GM19023 (cell line): Measurements from ENCODE around the gene RASL10B.

Experiments
- ATAC-seq: cut with Tn5 transposase; IDR thresholded peaks from one replicate; pipeline ENCODE4 v1.9.1; 2021; ENCODE audit warnings: mild to moderate bottlenecking, moderate library complexity; ENCODE audit not compliant: unreplicated experiment

RASL10B gene

DNA sequence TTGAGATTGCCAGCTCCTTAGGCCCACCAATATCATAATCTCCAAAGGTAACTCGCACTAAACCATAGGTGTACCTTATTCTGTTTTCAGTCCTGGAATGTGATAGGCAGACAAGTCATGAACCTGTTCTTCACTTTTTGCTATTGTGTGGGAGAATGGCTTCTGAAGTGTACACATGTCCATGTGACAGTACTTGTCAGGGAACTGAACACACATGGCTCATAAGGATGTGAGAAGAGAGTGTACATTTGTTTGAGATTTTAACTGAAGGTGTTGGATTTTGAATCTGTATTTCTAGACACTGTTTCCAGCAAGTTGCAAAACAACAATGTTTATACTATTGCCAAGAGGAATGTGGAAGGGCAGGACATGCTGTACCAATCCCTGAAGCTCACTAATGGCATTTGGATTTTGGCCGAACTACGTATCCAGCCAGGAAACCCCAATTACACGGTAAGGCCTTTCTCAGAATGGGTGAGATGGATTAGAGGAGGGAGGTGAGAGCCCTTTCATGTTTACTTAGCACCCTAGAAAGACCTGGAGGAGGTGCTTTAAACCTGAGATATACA, 14.5 kb upstream of the RASL10B start:
- ATAC-seq, result no peak

DNA sequence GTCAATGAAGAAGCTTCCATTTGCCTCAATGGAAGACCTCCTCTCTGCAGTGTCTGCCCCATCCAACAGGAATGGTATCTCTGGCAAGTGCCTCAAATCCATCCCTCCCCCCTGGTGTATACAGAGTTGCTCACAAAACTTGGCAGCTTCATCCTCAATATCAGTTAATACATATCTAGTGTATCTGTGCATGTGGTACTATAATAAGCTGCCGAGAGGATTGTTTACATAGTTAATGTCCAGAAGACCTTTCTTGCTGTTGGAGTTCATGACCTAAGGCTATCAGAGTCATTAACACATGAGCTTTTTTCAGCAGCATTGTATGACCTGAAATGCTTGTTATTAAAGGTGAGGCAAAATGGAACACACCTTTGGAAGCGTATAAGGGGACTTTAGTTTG, 14.0 kb upstream of the RASL10B start:
- no peak for ATAC-seq

DNA sequence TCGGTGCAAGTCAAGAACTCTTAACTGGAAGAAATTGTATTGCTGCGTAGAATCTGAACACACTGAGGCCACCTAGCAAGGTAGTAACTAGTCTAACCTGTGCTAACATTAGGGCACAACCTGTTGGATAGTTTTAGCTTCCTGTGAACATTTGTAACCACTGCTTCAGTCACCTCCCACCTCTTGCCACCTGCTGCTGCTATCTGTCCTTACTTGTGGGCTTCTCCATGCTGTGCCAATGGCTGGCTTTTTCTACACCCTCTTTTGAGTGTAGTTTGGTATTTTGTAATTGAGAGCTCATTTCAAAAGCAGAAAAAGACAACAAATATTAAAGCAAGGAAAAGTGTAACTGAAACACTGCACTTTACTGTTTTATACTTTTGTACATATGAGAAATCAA, 7.7 kb upstream of the RASL10B start:
- ATAC-seq, result no peak

DNA sequence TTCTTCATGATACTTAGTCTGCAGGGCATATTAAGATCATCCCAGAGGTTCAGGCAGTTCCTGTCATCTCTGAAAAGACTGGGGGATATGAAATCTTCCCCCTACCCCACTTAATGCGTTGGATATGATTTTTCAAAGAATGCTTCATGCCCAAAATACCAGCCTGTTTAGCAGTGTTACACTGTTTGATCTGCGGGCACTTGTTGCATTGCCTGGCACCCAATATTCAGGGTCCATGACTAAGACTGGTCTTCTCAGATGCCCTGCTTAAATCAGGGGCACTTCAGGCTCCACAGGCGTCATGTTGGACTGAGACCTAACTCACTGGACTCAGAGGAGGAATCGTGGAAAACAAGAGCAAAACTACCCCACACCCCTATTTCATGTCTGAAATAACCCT, 6.4 kb upstream of the RASL10B start:
- ATAC-seq, result no peak

DNA sequence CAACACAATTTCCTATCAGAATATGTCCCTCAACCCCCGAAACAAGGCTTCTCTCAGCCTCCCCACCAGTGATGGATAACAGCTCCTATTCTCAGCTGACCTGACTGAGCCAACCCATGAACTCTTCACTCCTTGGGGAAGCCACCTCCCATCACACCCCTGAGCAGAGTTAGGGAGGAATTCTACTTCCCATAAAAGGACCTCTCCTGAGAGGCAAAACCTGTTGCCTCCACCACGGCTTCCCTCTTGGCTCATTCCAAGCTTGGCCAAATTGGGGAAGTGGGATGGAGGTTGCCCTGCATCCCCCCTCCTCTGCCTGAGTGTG, 5.7 kb upstream of the RASL10B start:
- no peak for ATAC-seq

DNA sequence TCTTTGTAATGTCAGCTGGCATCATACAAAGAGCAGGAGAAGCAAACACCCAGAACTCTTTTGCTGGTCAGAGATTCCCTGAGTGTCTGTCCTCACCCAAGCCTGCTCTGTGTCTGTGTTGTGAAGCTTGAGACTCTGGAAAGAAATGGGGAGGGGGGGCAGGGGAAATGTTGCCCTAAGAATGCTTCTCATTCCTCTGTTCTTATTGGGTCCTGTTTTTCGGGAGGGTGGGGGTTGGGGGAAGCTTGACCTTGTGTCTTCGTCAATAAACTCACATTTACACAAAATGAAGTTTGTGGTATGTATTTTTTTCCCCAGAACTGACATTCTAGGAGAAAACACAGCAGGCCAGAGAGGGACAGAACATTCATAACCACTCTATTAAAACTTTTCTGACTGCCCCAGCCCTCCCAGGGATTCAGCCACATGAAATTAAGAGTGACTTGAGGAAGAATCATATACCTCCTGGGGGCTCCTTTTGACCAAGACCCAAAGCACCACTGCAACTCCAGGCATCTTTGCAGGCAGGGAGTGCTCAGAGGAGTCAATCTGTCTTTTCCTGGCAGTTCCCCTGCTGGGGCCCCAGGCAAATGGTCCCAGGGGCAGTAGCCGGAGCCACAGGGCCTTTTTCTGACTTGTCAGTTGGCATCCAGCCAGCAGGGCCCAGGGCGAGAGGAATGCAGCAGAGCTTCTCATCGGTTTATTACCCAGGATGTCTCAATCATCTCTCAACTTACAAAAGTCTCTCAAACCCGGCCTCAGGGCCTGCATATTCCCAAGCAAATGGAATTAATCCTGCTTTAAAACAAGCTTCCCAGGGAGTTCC, 5.1 kb upstream of the RASL10B start:
- no peak for ATAC-seq

DNA sequence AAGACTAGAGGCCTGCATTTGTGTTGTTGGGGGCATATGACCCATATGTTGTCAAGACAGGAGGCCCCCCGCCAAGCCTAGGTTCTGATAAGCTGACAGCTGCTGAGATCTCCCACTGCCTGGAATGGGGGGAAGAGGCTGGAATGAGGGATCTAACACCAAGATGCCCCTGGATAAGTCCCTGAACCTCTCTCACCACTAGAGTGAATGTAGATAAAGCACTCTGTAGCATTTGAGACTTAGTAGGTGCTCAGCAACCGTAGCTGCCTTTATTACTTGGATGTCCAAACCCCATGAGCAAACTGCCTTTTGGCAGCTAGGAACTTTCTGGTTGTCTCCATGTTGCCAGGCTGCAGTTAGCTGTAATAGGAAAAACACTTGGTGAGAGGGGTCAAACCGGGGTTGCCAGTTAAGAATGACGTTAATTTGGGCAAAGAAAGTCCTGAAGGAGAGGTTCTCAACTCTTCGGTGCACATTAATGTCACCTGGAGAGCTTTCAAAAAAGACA, 4.4 kb upstream of the RASL10B start:
- ATAC-seq, result no peak

DNA sequence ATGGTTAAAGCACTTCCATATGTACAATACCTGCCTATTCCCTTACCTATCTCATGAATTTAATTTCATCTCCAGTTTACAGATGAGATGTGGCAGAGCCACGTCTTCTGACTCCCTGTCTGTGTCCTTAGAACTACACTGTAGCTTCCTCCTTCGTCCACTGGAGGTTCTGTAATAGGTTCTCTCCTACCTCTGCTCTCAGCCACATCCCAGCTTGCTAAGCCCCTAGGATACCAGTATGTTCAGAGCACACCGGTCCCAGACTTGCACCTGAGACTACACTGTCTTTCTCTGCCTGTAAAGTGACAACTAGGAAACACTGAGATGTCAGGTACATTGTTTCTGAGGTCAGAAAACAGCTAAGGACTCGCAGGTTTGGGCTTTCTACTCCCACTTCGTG, 3.8 kb upstream of the RASL10B start:
- no peak for ATAC-seq

DNA sequence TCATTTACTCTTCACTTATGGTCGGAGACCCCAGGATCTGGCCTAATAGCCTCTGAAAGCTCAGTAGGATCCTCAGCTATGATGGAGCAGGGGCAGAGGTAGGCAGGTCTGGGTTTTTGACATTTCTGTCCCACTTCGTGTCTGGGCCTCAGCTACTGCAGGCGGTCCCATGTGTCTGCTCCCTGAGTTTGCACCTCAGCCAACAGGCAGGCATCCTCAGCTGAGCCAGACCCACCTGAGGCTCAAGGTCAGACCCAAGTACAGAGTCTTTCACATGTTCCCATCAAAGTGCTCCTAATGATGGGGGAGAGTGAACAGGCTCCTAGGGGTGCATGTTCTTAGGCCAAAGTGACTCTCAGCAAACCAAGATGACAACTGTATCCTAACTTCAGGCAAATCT, 2.9 kb upstream of the RASL10B start:
- no peak for ATAC-seq

DNA sequence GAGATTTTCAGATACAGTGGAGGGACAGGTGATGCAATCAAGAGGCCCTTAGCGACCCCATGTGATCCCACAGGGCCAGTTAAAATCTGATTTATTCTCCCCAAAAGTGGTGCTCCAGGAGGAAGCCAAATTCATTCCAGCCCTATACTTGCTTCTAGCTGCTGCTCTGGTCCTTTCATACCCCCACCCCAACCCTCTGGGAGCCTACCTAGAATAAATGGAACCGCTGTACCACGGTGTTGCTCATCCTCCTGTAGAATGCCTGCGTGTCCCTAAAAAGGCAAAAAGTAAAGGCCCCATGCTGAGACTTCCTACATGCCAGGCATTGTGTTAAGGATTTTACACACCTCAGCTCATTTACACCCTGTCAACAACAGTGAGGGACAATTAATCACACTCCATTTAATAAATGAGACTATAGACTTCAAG, 2.0 kb upstream of the RASL10B start:
- ATAC-seq, result no peak

DNA sequence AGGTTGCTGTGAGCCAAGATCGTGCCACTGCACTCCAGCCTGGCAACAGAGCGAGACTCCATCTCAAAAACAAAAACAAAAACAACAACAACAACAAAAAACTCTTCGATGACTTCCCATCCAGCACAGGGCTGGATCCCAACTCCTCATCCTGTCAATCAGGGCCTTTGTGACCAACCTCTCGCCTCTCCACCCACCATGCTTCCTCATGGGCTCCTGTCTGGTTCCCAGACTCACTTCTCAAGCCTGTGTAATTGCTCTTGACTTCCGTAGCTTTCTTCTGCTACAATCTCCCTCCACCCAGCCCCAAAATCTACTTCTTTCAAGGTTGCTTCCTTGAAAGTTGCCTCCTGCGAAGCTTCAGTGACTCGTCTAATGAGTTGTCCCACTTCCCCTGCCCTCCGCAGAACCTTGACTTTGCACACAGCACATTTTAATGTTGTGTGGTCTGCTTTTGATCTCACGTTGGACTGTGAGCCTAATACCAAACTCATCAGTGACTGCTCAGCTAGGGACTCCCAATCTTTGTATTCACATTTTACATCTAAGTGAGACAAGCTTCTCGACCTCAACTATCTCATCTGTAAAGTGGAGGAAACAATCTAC, 936 bp upstream of the RASL10B start:
- ATAC-seq, result no peak

DNA sequence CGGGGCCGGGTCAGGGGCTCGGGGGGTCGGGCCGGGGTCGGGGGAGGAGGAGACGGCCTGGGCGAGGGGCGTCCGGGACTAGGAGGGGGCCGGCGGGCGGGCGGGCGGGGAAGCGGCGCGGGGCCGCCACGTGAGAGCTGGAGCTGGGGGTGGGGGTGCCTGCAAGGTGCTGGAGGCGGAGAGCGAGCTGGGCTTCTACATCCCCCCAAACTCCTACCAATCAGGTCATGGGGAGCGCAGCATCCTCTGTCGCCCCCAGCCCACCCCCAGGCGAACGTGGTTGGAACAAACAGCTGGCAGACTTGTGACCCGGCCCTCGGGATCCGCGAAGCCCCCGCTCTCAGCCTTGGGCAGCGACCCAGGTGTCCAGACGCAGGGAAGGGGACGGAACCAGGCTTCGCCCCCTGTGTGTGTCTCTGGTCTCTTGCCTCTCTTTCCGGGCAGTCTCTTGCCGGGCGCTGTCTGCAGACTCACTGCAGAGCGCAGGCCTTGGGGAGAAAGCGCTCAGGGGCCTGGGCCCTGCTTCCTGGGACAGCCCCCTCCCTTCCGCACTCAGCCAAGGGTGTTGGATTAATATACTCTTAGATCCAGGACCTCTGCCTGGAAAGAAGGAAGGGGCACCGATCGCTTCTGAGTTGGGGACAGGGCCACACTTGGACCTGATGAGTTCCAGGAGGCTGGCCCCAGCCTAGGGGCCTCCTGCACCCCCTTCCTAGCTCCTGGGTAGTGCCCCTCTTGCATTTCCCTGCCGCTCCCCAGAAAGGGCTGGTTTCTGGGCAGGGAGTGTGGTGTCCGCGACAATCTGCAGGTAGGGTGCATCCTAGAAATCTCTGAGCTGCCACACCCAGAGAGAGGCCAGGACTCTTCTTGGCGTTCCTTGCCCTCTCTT, 722 bp downstream of the RASL10B start:
- no peak for ATAC-seq

DNA sequence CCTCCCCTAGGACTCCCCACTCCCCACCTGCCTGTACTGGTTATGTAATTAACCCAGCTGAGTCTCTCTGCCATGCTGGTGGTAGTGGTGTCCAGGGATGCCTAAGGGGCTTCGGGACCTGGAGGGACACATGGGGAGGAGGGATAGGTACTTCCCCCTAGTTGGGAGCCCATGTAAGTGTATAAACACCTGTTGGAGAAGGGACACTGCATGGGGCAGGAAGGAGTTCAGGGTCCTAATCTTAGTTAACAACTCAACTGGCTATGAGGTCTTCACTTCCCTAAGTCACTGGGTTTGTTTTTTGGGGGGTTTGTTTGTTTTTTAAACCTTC, 1.3 kb downstream of the RASL10B start:
- no peak for ATAC-seq

DNA sequence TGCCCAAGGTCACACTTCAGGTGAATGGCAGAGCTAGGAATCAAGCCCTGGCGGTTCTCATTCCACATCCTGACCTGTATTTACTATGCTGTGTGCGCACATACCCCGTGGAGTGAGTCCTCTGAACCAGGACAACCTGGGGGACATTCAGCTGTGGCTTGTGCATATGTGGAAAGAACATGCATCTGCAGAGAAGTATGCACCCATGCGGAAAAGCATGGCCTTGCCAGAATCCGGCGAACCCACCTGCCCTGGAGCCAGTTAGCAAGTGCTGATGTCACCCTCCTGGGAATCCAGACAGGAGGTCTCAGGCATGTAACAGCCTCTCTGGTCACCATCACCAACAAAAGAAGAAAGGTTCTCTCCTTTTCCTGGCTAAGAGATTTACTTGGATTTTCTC, 1.9 kb downstream of the RASL10B start:
- no peak for ATAC-seq

DNA sequence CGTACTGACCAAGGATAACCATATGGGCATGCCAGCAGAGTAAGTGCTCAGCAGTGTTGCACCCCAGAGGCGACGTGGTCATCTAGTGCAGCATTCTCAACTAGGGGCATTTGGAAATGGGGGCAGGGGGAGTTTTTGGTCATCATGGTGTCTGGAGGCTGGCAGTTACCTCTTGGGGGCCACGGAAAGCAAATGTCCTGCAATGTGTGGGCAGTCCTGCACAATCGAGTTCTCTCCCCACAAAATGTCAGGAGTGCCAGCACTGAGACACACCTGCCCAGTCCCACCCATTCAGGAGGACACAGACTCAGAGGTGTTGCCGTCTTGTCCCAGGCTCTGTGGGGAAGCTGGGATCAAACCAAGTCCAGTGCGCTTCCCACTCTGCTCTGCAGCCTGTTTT, 3.0 kb downstream of the RASL10B start:
- no peak for ATAC-seq

DNA sequence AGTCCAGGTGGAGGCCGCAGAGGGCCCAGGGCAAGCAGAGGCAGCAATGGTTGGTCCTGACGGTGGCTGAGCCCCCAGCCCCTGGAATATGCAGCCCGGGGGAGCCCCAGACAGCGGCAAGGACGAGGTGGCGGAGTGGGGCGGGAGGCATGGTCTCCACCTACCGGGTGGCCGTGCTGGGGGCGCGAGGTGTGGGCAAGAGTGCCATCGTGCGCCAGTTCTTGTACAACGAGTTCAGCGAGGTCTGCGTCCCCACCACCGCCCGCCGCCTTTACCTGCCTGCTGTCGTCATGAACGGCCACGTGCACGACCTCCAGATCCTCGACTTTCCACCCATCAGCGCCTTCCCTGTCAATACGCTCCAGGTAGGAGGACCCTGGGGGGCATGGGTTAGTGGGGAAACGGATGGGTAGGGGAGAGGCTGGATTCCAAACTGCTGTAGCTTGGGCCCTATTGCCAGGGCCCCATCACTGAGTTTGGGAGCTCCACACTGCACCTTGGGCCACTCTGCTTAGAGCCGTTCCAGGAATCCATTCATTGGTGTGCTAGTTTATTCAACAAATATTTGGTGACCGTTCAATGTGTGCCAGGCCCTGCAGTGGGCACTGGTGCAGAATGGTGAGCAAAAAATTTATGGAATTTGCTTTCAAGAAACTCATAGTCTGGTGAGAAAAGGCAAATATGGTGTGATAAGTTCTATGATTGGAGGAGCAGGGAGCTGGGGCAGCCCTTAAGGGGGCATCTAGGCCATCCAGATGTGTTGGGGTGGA, 3.8 kb downstream of the RASL10B start:
- no peak for ATAC-seq

DNA sequence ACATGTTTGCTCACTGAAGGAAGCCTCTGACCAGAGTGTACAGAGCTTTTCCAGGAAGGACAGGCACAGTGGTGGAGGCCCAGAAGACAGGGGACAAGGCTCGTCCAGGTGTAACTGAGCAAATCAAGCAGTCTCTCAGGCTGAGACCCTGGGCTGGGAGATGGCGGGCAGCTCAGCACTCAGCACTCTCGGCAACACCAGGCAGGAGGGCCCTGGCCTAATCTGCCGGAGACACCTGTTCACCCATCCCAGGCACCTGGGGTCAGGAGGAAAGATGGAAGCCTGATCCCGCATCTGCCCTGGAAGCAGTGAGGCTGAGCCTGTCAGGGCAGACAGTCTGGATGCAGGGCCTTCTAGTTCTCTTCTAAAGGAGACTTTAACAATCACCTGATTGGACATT, 4.8 kb downstream of the RASL10B start:
- ATAC-seq, result no peak

DNA sequence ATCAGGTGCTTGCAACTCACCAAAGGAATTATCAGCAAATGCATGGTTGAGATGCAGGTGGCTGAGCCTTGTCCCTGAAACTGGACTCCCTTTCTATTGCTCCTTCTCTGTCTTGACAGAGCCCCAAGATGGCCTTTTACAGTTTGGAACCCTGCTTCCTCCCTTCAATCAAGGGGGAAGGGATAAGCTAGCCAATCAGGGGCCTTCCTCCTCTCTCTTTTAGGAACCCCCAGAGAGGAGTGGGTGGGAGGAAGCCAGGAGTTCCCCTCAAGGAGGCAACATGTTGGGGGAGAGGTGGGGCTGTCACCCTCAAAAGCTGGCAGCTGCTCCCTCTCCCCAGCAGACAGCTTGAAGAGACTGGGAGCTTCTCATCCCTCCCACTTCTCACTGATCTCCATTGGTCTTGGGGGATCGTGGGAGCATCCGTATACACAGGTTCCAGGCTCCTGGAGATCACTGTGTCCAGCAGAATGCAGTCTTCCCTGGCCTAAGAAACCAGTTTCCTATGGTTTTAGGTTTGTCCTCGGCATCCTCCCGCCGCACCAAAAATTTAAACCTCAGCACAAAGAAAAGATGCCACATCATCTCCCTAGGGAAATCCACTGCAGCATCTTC, 7.2 kb downstream of the RASL10B start:
- no peak for ATAC-seq

DNA sequence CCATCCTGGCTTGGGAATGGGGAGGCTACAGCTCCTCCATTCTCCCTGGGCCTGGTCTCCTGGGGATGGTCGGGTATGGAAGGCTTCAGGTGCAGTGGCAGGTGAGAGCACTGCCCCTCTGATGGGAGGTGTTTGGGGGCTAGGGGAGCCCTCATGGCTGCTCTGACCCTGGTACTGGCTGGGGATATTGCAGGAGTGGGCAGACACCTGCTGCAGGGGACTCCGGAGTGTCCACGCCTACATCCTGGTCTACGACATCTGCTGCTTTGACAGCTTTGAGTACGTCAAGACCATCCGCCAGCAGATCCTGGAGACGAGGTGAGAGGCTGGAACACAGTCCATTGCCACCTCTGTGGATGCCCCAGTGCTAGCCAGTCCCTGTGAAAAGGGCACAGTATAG, 8.8 kb downstream of the RASL10B start:
- ATAC-seq, result no peak
